ENCODE results near the gene ATP2C1.

The ATP2C1 gene

GRCh38 chr3:130929804-130930203 is 35.9 kb downstream of the ATP2C1 start:
- Histone ChIP-seq H3K14ac (ENCODE audit: low read length) (no peak overlapping the region), H3K18ac (ENCODE audit: low read length) (no peak overlapping the region), H2AFZ (ENCODE audit: low read length) (no peak overlapping the region), H2BK5ac (ENCODE audit: low read length) (no peak overlapping the region), H3K4ac (ENCODE audit: low read length) (no peak overlapping the region), H4K91ac (ENCODE audit: low read depth, low read length, poor library complexity) (no peak overlapping the region), H3K79me1 (ENCODE audit: low read depth, low read length) (peaks cover 7% of the 10 kb centered on the region), H3K9me3 (replicated peaks in 1 of 2; ENCODE audit: control insufficient read depth in 2 of 2, insufficient read depth in 1 of 2, low read depth in 1 of 2, low read length in 2 of 2) (peaks cover 0 to 3% of the 10 kb centered on the region in 2 donors), H3K23ac (ENCODE audit: low read depth, low read length, poor library complexity) (no peak overlapping the region), H3K27ac (replicated peaks; ENCODE audit: low read length) (no peak overlapping the region), H2BK15ac (ENCODE audit: low read length) (no peak overlapping the region), H3K36me3 (replicated peaks in 1 of 2; ENCODE audit: control insufficient read depth in 2 of 2, insufficient read depth in 2 of 2, low read length in 2 of 2) (peaks cover 1 to 44% of the 10 kb centered on the region in 2 donors), H2BK120ac (ENCODE audit: low read depth, low read length) (no peak overlapping the region), H3K4me3 (ENCODE audit: low read length in 2 of 2) (no peak overlapping the region), H4K8ac (ENCODE audit: low read depth, low read length) (no peak overlapping the region), H3K9ac (ENCODE audit: low read depth, low read length, poor library complexity) (no peak overlapping the region), H3K27me3 (ENCODE audit: control insufficient read depth in 3 of 3, insufficient read depth in 3 of 3, low read depth in 1 of 3, low read length in 3 of 3) (no peaks in the 10 kb centered on the region), H3K4me1 (ENCODE audit: control insufficient read depth in 2 of 2, insufficient read depth in 1 of 2, low read depth in 1 of 2, low read length in 2 of 2) (peaks cover 3% of the 10 kb centered on the region in 2 donors), H2BK12ac (ENCODE audit: low read length) (no peak overlapping the region), H2AK5ac (ENCODE audit: low read depth, low read length) (no peak overlapping the region), H3K4me2 (ENCODE audit: insufficient read depth, low read length, poor library complexity, severe bottlenecking) (no peak overlapping the region)
- DNase-seq (ENCODE audit: low spot score): no peak
- no CpG with 5 or more reads among the region's 3 CpGs for WGBS, 2 donors (ENCODE audit: extremely low coverage in 2 of 2, insufficient read length in 2 of 2, insufficient replicate concordance in 1 of 2)

- no peaks in the 10 kb centered on the region for H3K27me3 ChIP-seq (ENCODE audit: control insufficient read depth in 3 of 3, insufficient read depth in 3 of 3, low read depth in 1 of 3, low read length in 3 of 3)
- H4K91ac ChIP-seq (ENCODE audit: low read depth, low read length, poor library complexity): no peak overlapping the region
- no CpG with 5 or more reads among the region's 2 CpGs for WGBS, 2 donors (ENCODE audit: extremely low coverage in 2 of 2, insufficient read length in 2 of 2, insufficient replicate concordance in 1 of 2)
- no peaks in the 10 kb centered on the region for H3K9me3 ChIP-seq (replicated peaks in 1 of 2; ENCODE audit: control insufficient read depth in 2 of 2, insufficient read depth in 1 of 2, low read depth in 1 of 2, low read length in 2 of 2)
- no peak overlapping the region for H3K4me3 ChIP-seq (ENCODE audit: low read length in 2 of 2)
- no peak overlapping the region for H3K4ac ChIP-seq (ENCODE audit: low read length)
- no peak overlapping the region for H2AFZ ChIP-seq (ENCODE audit: low read length)
- no peak overlapping the region for H2AK5ac ChIP-seq (ENCODE audit: low read depth, low read length)
- H3K79me1 ChIP-seq (ENCODE audit: low read depth, low read length): no peaks in the 10 kb centered on the region
- H3K14ac ChIP-seq (ENCODE audit: low read length): no peak overlapping the region
- H2BK12ac ChIP-seq (ENCODE audit: low read length): no peak overlapping the region
- no peak overlapping the region for H4K8ac ChIP-seq (ENCODE audit: low read depth, low read length)
- no peak overlapping the region for H2BK5ac ChIP-seq (ENCODE audit: low read length)
- H3K36me3 ChIP-seq (replicated peaks in 1 of 2; ENCODE audit: control insufficient read depth in 2 of 2, insufficient read depth in 2 of 2, low read length in 2 of 2): peaks cover 3 to 70% of the 10 kb centered on the region in 2 donors
- H2BK120ac ChIP-seq (ENCODE audit: low read depth, low read length): no peak overlapping the region
- H3K4me2 ChIP-seq (ENCODE audit: insufficient read depth, low read length, poor library complexity, severe bottlenecking): no peak overlapping the region
- DNase-seq (ENCODE audit: low spot score): no peak
- no peak overlapping the region for H2BK15ac ChIP-seq (ENCODE audit: low read length)
- no peak overlapping the region for H3K9ac ChIP-seq (ENCODE audit: low read depth, low read length, poor library complexity)
- H3K27ac ChIP-seq (replicated peaks; ENCODE audit: low read length): no peak overlapping the region
- H3K4me1 ChIP-seq (ENCODE audit: control insufficient read depth in 2 of 2, insufficient read depth in 1 of 2, low read depth in 1 of 2, low read length in 2 of 2): peaks cover 3% of the 10 kb centered on the region in 2 donors
- H3K23ac ChIP-seq (ENCODE audit: low read depth, low read length, poor library complexity): no peak overlapping the region
- no peak overlapping the region for H3K18ac ChIP-seq (ENCODE audit: low read length)
Observed at GRCh38 chr3:130932979-130933378, 39.1 kb downstream of the ATP2C1 start.

- H3K14ac ChIP-seq (ENCODE audit: low read length): no peak overlapping the region
- H3K27me3 ChIP-seq (ENCODE audit: control insufficient read depth in 3 of 3, insufficient read depth in 3 of 3, low read depth in 1 of 3, low read length in 3 of 3): no peaks in the 10 kb centered on the region
- no peak overlapping the region for H3K4ac ChIP-seq (ENCODE audit: low read length)
- no peak overlapping the region for H3K4me2 ChIP-seq (ENCODE audit: insufficient read depth, low read length, poor library complexity, severe bottlenecking)
- no peak overlapping the region for H3K23ac ChIP-seq (ENCODE audit: low read depth, low read length, poor library complexity)
- no peak overlapping the region for H4K8ac ChIP-seq (ENCODE audit: low read depth, low read length)
- H3K36me3 ChIP-seq (replicated peaks in 1 of 2; ENCODE audit: control insufficient read depth in 2 of 2, insufficient read depth in 2 of 2, low read length in 2 of 2): peaks cover 5 to 74% of the 10 kb centered on the region in 2 donors
- no peak overlapping the region for H3K9ac ChIP-seq (ENCODE audit: low read depth, low read length, poor library complexity)
- H2BK5ac ChIP-seq (ENCODE audit: low read length): no peak overlapping the region
- no peak overlapping the region for H2BK120ac ChIP-seq (ENCODE audit: low read depth, low read length)
- peaks cover 3% of the 10 kb centered on the region in 2 donors for H3K4me1 ChIP-seq (ENCODE audit: control insufficient read depth in 2 of 2, insufficient read depth in 1 of 2, low read depth in 1 of 2, low read length in 2 of 2)
- no peak overlapping the region for H3K18ac ChIP-seq (ENCODE audit: low read length)
- no peaks in the 10 kb centered on the region for H3K9me3 ChIP-seq (replicated peaks in 1 of 2; ENCODE audit: control insufficient read depth in 2 of 2, insufficient read depth in 1 of 2, low read depth in 1 of 2, low read length in 2 of 2)
- DNase-seq (ENCODE audit: low spot score): no peak
- no peaks in the 10 kb centered on the region for H3K79me1 ChIP-seq (ENCODE audit: low read depth, low read length)
- H3K4me3 ChIP-seq (ENCODE audit: low read length in 2 of 2): no peak overlapping the region
- no peak overlapping the region for H2AFZ ChIP-seq (ENCODE audit: low read length)
- no peak overlapping the region for H2BK12ac ChIP-seq (ENCODE audit: low read length)
- H3K27ac ChIP-seq (replicated peaks; ENCODE audit: low read length): no peak overlapping the region
- WGBS, 2 donors (ENCODE audit: extremely low coverage in 2 of 2, insufficient read length in 2 of 2, insufficient replicate concordance in 1 of 2): no CpG with 5 or more reads among the region's 1 CpG
- no peak overlapping the region for H2AK5ac ChIP-seq (ENCODE audit: low read depth, low read length)
- no peak overlapping the region for H4K91ac ChIP-seq (ENCODE audit: low read depth, low read length, poor library complexity)
- H2BK15ac ChIP-seq (ENCODE audit: low read length): no peak overlapping the region
Observed at GRCh38 chr3:130933801-130934345, 40.0 kb downstream of the ATP2C1 start.

- Histone ChIP-seq H2AFZ (ENCODE audit: low read length) (no peak overlapping the region), H2BK5ac (ENCODE audit: low read length) (no peak overlapping the region), H3K4ac (ENCODE audit: low read length) (no peak overlapping the region), H2BK12ac (ENCODE audit: low read length) (no peak overlapping the region), H3K4me2 (ENCODE audit: insufficient read depth, low read length, poor library complexity, severe bottlenecking) (no peak overlapping the region), H3K27me3 (ENCODE audit: control insufficient read depth in 3 of 3, insufficient read depth in 3 of 3, low read depth in 1 of 3, low read length in 3 of 3) (no peaks in the 10 kb centered on the region), H4K8ac (ENCODE audit: low read depth, low read length) (no peak overlapping the region), H3K4me1 (ENCODE audit: control insufficient read depth in 2 of 2, insufficient read depth in 1 of 2, low read depth in 1 of 2, low read length in 2 of 2) (peaks cover 3% of the 10 kb centered on the region in 2 donors), H3K4me3 (ENCODE audit: low read length in 2 of 2) (no peak overlapping the region), H3K23ac (ENCODE audit: low read depth, low read length, poor library complexity) (no peak overlapping the region), H3K79me1 (ENCODE audit: low read depth, low read length) (no peaks in the 10 kb centered on the region), H2AK5ac (ENCODE audit: low read depth, low read length) (no peak overlapping the region), H3K18ac (ENCODE audit: low read length) (no peak overlapping the region), H4K91ac (ENCODE audit: low read depth, low read length, poor library complexity) (no peak overlapping the region), H3K14ac (ENCODE audit: low read length) (no peak overlapping the region), H3K9me3 (replicated peaks in 1 of 2; ENCODE audit: control insufficient read depth in 2 of 2, insufficient read depth in 1 of 2, low read depth in 1 of 2, low read length in 2 of 2) (no peaks in the 10 kb centered on the region), H3K36me3 (replicated peaks in 1 of 2; ENCODE audit: control insufficient read depth in 2 of 2, insufficient read depth in 2 of 2, low read length in 2 of 2) (peaks cover 5 to 77% of the 10 kb centered on the region in 2 donors), H3K27ac (replicated peaks; ENCODE audit: low read length) (no peak overlapping the region), H2BK120ac (ENCODE audit: low read depth, low read length) (no peak overlapping the region), H3K9ac (ENCODE audit: low read depth, low read length, poor library complexity) (no peak overlapping the region), H2BK15ac (ENCODE audit: low read length) (no peak overlapping the region)
- no peak for DNase-seq (ENCODE audit: low spot score)
- no CpG with 5 or more reads among the region's 4 CpGs for WGBS, 2 donors (ENCODE audit: extremely low coverage in 2 of 2, insufficient read length in 2 of 2, insufficient replicate concordance in 1 of 2)
Observed at GRCh38 chr3:130934442-130935089, 40.7 kb downstream of the ATP2C1 start.

Measured in neuronal stem cell (in vitro differentiated cells).